ENCODE measurements around the gene RTTN. TPM values are rescaled to one million over a fixed set of nuclear protein-coding genes. Genes with fewer than 3 reads are reported as not detected.

The RTTN gene
- total and polyA plus RNA-seq, 3 donors from 2014 or later: 23.1 to 67.0 (median 40.1) TPM

- H3K36me3 ChIP-seq (ENCODE audit: low read depth, missing control alignments): no peaks in the 10 kb centered on the region
- no peak overlapping the region for H3K27ac ChIP-seq
- WGBS, 2 donors: 95 to 96% methylated on average over 3 of the region's 3 CpGs
- intact Hi-C loops (cut with DNase I; ENCODE audit: low total_unique reads): no loop called here
- H3K4me3 ChIP-seq: no peak overlapping the region
- H3K9me3 ChIP-seq: no peaks in the 10 kb centered on the region
- no peaks in the 10 kb centered on the region for H3K27me3 ChIP-seq
- H3K4me1 ChIP-seq: no peaks in the 10 kb centered on the region
- TF ChIP-seq POLR2A (IDR thresholded peaks at IDR 0.05) (no peak), CTCF (IDR thresholded peaks at IDR 0.05) (no peak)
- DNase-seq: no peak
Observed at GRCh38 chr18:69957747-69958146, 247.7 kb downstream of the RTTN start.

GRCh38 chr18:69956665-69957620 is 248.5 kb downstream of the RTTN start:
- no peaks in the 10 kb centered on the region for H3K36me3 ChIP-seq (ENCODE audit: low read depth, missing control alignments)
- WGBS, 2 donors: 62 to 71% methylated on average over 20 of the region's 20 CpGs
- H3K4me3 ChIP-seq: no peak overlapping the region
- H3K4me1 ChIP-seq: no peaks in the 10 kb centered on the region
- DNase-seq: no peak
- TF ChIP-seq POLR2A (IDR thresholded peaks at IDR 0.05) (no peak), CTCF (IDR thresholded peaks at IDR 0.05) (no peak)
- no peaks in the 10 kb centered on the region for H3K27me3 ChIP-seq
- intact Hi-C loops (cut with DNase I; ENCODE audit: low total_unique reads): no loop called here
- no peaks in the 10 kb centered on the region for H3K9me3 ChIP-seq
- H3K27ac ChIP-seq: no peak overlapping the region

- no peaks in the 10 kb centered on the region for H3K4me1 ChIP-seq
- H3K36me3 ChIP-seq (ENCODE audit: low read depth, missing control alignments): no peaks in the 10 kb centered on the region
- H3K9me3 ChIP-seq: no peaks in the 10 kb centered on the region
- 68 to 80% methylated on average over 5 of the region's 5 CpGs for WGBS, 2 donors
- no peak overlapping the region for H3K27ac ChIP-seq
- DNase-seq: no peak
- TF ChIP-seq POLR2A (IDR thresholded peaks at IDR 0.05) (no peak), CTCF (IDR thresholded peaks at IDR 0.05) (no peak)
- H3K4me3 ChIP-seq: no peak overlapping the region
- intact Hi-C loops (cut with DNase I; ENCODE audit: low total_unique reads): no loop called here
- no peaks in the 10 kb centered on the region for H3K27me3 ChIP-seq
Observed at GRCh38 chr18:69956057-69956456, 249.4 kb downstream of the RTTN start.

- DNase-seq: no peak
- TF ChIP-seq POLR2A (IDR thresholded peaks at IDR 0.05) (no peak), CTCF (IDR thresholded peaks at IDR 0.05) (no peak)
- Histone ChIP-seq H3K9me3 (no peaks in the 10 kb centered on the region), H3K27me3 (no peaks in the 10 kb centered on the region), H3K4me3 (no peak overlapping the region), H3K27ac (no peak overlapping the region), H3K36me3 (ENCODE audit: low read depth, missing control alignments) (no peaks in the 10 kb centered on the region), H3K4me1 (no peaks in the 10 kb centered on the region)
- WGBS, 2 donors: 82 to 83% methylated on average over 5 of the region's 5 CpGs
- intact Hi-C loops (cut with DNase I; ENCODE audit: low total_unique reads): no loop called here
Observed at GRCh38 chr18:69954719-69955480, 250.6 kb downstream of the RTTN start.

Measured in testis (tissue), 3 donors.